HepG2 (cell line): Measurements from ENCODE around the gene PARK7. TPM values are rescaled to one million over a fixed set of nuclear protein-coding genes. Genes with fewer than 3 reads are reported as not detected.

Experiments
- ADNP ChIP-seq: sonication (generic); formaldehyde crosslinking; IDR thresholded peaks from 2 replicates; pipeline ENCODE4 v1.4.0; 2020; ENCODE audit warnings: missing genetic modification reagents
- GLI4 ChIP-seq: sonication (generic); formaldehyde crosslinking; IDR thresholded peaks from 2 replicates; pipeline ENCODE4 v1.5.1; 2020; ENCODE audit warnings: missing genetic modification reagents, mild to moderate bottlenecking, moderate library complexity, borderline replicate concordance
- IKZF5 ChIP-seq: IDR thresholded peaks from 2 replicates; pipeline ENCODE4 v1.6.1; 2018; ENCODE audit warnings: missing genetic modification reagents, mild to moderate bottlenecking, missing compliant biosample characterization
- KDM2A ChIP-seq: sonication (generic); formaldehyde crosslinking; IDR thresholded peaks from 2 replicates; pipeline ENCODE4 v1.4.0; 2020; ENCODE audit warnings: low read depth, missing genetic modification reagents, borderline replicate concordance
- KIAA2018 ChIP-seq: sonication (generic); formaldehyde crosslinking; IDR thresholded peaks from 2 replicates; pipeline ENCODE4 v1.5.0; 2020; ENCODE audit warnings: mild to moderate bottlenecking, missing genetic modification reagents, borderline replicate concordance
- MEF2D ChIP-seq: sonication (generic); formaldehyde crosslinking; IDR thresholded peaks from 2 replicates; pipeline ENCODE4 v1.5.1; 2020; ENCODE audit warnings: mild to moderate bottlenecking, missing genetic modification reagents
- SNAI1 ChIP-seq: sonication (generic); formaldehyde crosslinking; IDR thresholded peaks from 2 replicates; pipeline ENCODE4 v1.5.0; 2020; ENCODE audit warnings: mild to moderate bottlenecking, missing genetic modification reagents, borderline replicate concordance
- TMF1 ChIP-seq: sonication (generic); formaldehyde crosslinking; IDR thresholded peaks from 2 replicates; pipeline ENCODE4 v1.8.1; 2022; ENCODE audit warnings: low read depth, missing genetic modification reagents
- USF2 ChIP-seq, 2 experiments: sonication (generic) in 1 of 2; formaldehyde crosslinking in 1 of 2; IDR thresholded peaks; 2 replicates each; pipeline versions ENCODE4 v1.5.1 to v1.6.1; 2011 to 2020; ENCODE audit warnings: borderline replicate concordance in 1 of 2, low read depth in 1 of 2, low read length in 1 of 2, mild to moderate bottlenecking in 1 of 2, missing genetic modification reagents in 1 of 2, moderate library complexity in 1 of 2
- polyA plus RNA-seq, 8 experiments: library from polyadenylated mRNA; depleted of rRNA in 3 of 8; stranded (reverse) in 7 of 8; unstranded in 1 of 8; fragments of >200 nt; fragmentation: Illumina TruSeq in 4 of 8; extraction: Trizol in 4 of 8; gene quantifications; 2 replicates each; pipeline versions ENCODE4 v1.2.1 to v1.2.3, GENCODE V29; 2011 to 2016; ENCODE audit warnings: low read depth in 4 of 8, missing spikeins in 1 of 8, mixed read lengths in 1 of 8; ENCODE audit not compliant: insufficient read depth in 1 of 8
- total RNA-seq, 5 experiments: library from RNA; depleted of rRNA; stranded (reverse); fragments of >200 nt; fragmentation: Illumina TruSeq; extraction: Trizol; gene quantifications; 2 replicates each; pipeline ENCODE4 v1.2.3, GENCODE V29; 2016; ENCODE audit warnings: low read depth in 1 of 5
- TF ChIP-seq, protein P1 (sequence below): sonication (generic); formaldehyde crosslinking; conservative IDR thresholded peaks from 2 replicates; pipeline ENCODE4 v1.5.0; 2020; ENCODE audit warnings: missing genetic modification reagents

Gene PARK7
- total and polyA plus RNA-seq, 2 of the 13 experiments (the other 11 are each of a cell fraction or from before 2014, with no cell fraction given), result 212 to 296 TPM

DNA sequence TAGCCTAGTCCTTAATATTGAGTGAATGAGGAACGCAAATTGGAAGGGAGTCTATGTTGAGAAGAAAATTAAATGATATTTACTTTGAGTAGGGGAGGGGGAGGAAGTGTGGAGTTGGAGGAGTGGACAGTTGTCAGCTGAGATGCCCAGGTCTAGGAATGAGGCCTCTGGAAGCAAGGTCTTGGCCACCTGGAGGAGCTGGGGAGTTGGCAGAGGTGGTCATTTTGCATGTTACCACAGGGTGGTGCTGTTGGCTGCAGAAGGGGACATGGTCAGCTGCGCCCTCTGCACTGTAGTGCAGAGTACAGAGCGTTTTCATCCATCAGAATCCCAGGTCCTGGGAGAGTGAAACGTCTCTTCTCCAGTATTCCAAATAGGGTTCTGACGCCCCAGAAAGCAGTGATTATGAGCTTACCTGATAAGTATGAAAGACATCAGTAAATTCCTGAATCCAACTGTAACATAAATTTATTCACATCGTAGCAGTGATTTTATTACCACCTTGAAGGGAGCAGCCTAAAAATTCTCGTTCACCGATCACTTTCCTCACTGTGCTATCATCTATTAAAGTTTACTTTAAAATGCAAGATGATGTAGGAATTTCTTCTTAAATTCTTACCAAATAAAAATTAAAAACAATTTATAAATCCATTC is 13.8 kb downstream of the PARK7 start (continued):
- TF ChIP-seq KIAA2018 (CRISPR knock-in tag) (no peak), TMF1 (CRISPR knock-in tag) (no peak), MEF2D (no peak), GLI4 (CRISPR knock-in tag) (no peak), ADNP (CRISPR knock-in tag) (no peak), KDM2A (peak; percentile 74; the same call in 1 of the 2 replicates), SNAI1 (no peak), IKZF5 (CRISPR knock-in tag) (0 out of 2 replicates have a peak, but pooled peaks have one; percentile 55), USF2 (IDR thresholded peaks at IDR 0.05; ENCODE audit: low read depth, low read length) (no peak), USF2 (CRISPR knock-in tag; IDR thresholded peaks at IDR 0.05; ENCODE audit: borderline replicate concordance) (no peak)
- TF ChIP-seq, protein P1, sequence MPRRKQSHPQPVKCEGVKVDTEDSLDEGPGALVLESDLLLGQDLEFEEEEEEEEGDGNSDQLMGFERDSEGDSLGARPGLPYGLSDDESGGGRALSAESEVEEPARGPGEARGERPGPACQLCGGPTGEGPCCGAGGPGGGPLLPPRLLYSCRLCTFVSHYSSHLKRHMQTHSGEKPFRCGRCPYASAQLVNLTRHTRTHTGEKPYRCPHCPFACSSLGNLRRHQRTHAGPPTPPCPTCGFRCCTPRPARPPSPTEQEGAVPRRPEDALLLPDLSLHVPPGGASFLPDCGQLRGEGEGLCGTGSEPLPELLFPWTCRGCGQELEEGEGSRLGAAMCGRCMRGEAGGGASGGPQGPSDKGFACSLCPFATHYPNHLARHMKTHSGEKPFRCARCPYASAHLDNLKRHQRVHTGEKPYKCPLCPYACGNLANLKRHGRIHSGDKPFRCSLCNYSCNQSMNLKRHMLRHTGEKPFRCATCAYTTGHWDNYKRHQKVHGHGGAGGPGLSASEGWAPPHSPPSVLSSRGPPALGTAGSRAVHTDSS (CRISPR knock-in tag), result no peak
